GM12875 (cell line): ENCODE data around the gene PCCA.

Experiments used
- H3K4me3 ChIP-seq: one replicate; pipeline ENCODE4 v1.5.1; 2011; ENCODE audit warnings: low read depth, low read length, control low read depth
- TF ChIP-seq, protein P1 (sequence below): IDR thresholded peaks from 2 replicates; pipeline ENCODE4 v1.5.1; 2011; ENCODE audit warnings: low read depth, mild to moderate bottlenecking, control low read depth, inconsistent platforms, low read length, moderate library complexity, borderline replicate concordance; ENCODE audit not compliant: insufficient read depth

Gene PCCA

GRCh38 chr13:100398360-100398759, 309.5 kb downstream of the PCCA start:
- TF ChIP-seq, protein P1, sequence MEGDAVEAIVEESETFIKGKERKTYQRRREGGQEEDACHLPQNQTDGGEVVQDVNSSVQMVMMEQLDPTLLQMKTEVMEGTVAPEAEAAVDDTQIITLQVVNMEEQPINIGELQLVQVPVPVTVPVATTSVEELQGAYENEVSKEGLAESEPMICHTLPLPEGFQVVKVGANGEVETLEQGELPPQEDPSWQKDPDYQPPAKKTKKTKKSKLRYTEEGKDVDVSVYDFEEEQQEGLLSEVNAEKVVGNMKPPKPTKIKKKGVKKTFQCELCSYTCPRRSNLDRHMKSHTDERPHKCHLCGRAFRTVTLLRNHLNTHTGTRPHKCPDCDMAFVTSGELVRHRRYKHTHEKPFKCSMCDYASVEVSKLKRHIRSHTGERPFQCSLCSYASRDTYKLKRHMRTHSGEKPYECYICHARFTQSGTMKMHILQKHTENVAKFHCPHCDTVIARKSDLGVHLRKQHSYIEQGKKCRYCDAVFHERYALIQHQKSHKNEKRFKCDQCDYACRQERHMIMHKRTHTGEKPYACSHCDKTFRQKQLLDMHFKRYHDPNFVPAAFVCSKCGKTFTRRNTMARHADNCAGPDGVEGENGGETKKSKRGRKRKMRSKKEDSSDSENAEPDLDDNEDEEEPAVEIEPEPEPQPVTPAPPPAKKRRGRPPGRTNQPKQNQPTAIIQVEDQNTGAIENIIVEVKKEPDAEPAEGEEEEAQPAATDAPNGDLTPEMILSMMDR, result no peak
- no peak overlapping the region for H3K4me3 ChIP-seq

- TF ChIP-seq, protein P1, result no peak
- no peak overlapping the region for H3K4me3 ChIP-seq
These were observed 310.6 kb downstream of the PCCA start for GRCh38 chr13:100399455-100399854.

DNA sequence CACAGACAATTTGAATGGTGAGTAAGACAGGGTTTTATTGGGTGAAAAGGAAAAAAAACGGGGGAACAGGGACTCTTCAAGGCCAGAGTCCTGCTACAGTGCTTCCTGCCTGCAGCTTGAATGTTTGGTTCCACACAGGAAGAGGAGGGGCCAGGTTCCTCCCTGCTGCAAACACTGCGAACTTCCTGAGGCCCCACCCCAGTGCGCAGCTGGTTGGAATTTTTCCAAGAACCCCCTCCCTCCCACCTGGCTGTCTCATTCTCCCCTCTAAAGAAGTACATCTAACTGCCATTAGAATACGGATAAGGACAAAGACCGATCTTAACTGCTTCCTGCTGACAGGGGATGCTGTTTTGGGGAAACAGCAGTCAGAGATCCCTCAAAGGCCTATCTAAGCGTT, 314.8 kb downstream of the PCCA start:
- TF ChIP-seq, protein P1, result no peak
- no peak overlapping the region for H3K4me3 ChIP-seq

- TF ChIP-seq, protein P1, result no peak
- H3K4me3 ChIP-seq, result no peak overlapping the region
These were observed 320.2 kb downstream of the PCCA start for GRCh38 chr13:100409132-100409531.

DNA sequence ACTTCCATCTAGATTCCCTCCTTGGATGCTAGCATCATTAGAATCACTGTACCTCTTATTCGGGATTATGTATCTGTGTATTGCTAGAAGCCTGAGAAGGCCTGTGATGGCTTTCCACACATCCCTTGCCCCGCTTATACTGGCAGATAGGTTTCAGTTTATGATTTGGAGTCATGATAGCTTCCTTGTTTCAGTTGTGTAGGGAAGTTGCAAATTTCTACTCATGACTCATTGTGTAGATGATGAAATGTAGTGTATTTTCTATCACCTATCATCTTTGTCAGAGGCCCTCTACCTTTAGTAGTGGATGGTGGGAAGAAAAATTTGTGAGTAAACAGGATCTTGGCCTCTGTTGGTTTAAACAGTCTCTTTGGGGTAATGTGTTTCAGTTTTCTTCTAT, 334.5 kb downstream of the PCCA start:
- no peak overlapping the region for H3K4me3 ChIP-seq
- TF ChIP-seq, protein P1, result no peak

GRCh38 chr13:100428986-100429385, 340.1 kb downstream of the PCCA start:
- H3K4me3 ChIP-seq, result no peak overlapping the region
- TF ChIP-seq, protein P1, result no peak

- H3K4me3 ChIP-seq, result no peak overlapping the region
- TF ChIP-seq, protein P1, result no peak
These were observed 343.7 kb downstream of the PCCA start for GRCh38 chr13:100432611-100433010.
